Measurements from ENCODE around the gene DDX42. TPM values are rescaled to one million over a fixed set of nuclear protein-coding genes. Genes with fewer than 3 reads are reported as not detected.

The DDX42 gene
- total and polyA plus RNA-seq, 9 of the 15 experiments (the other 6 are each of a cell fraction or from before 2014, with no cell fraction given), result 16.5 to 149 (median 87.6) TPM

DNA sequence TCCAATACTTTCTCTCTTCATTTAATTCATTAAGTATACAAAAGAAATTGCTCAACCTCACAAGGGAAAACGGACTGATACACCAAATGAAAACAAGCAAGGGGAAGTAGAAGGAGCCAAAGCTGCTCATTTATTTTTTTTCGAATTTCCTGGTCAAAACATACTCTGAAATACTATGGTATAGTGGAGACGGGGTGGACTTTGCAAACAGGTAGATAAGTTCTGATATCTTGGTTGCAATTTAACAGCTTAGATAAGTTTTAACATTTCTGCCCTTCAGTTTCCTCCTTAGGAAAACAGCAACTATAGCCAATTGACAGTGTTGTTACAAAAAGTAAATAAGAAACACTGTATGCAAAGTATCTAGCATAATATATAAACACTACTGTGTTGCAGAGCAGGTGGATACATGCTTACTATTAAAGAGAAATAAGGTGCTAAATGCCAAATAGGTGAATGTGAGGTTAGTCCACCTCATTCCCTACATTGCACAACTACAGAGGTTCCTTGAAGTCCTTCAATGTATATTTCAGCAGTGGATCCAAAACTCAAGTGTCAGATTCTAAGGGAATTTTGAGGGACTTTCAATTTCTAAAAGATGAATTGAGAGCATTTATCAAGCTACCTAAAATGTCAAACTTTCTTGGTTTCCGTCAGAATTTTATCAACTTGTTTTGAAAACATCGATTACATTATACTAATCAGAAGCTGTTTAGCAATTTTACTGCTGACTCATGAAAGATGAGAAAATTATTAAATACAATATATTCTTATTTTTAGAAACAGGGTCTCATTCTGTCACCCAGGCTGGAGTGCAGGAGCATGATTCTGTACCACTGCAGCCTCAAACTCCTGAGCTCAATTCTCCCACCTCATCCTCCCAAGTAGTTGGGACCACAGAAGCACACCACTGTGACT is 11.6 kb upstream of the DDX42 start (continued):
- TF ChIP-seq TOE1 (IDR thresholded peaks at IDR 0.05; ENCODE audit: borderline replicate concordance) (no peak), TOE1 (CRISPR knock-in tag; IDR thresholded peaks at IDR 0.05; ENCODE audit: borderline replicate concordance, low read depth) (no peak), CCNT2 (IDR thresholded peaks at IDR 0.05; ENCODE audit: borderline replicate concordance, extremely low read depth, insufficient read length, low read depth, low read length) (no peak), NEUROD1 (IDR thresholded peaks at IDR 0.05; ENCODE audit: borderline replicate concordance, low read depth, low read length, partially characterized antibody) (no peak), NCOA2 (IDR thresholded peaks at IDR 0.05; ENCODE audit: partially characterized antibody in 2 of 2) (no peak), SIX5 (IDR thresholded peaks at IDR 0.05; ENCODE audit: borderline replicate concordance in 1 of 2, insufficient read depth in 1 of 2, low read depth in 1 of 2, low read length in 2 of 2) (no peak), RAD51 (IDR thresholded peaks at IDR 0.05; ENCODE audit: borderline replicate concordance, low read depth) (no peak), MAFF (IDR thresholded peaks at IDR 0.05; ENCODE audit: low read length) (peak; percentile 73), C11orf30 (IDR thresholded peaks at IDR 0.05; ENCODE audit: low read depth) (peak; percentile 73), IRF2 (CRISPR knock-in tag; IDR thresholded peaks at IDR 0.05) (no peak), RHOXF2B (CRISPR knock-in tag; conservative IDR thresholded peaks at IDR 0.05) (no peak)
- TF ChIP-seq, protein P1, sequence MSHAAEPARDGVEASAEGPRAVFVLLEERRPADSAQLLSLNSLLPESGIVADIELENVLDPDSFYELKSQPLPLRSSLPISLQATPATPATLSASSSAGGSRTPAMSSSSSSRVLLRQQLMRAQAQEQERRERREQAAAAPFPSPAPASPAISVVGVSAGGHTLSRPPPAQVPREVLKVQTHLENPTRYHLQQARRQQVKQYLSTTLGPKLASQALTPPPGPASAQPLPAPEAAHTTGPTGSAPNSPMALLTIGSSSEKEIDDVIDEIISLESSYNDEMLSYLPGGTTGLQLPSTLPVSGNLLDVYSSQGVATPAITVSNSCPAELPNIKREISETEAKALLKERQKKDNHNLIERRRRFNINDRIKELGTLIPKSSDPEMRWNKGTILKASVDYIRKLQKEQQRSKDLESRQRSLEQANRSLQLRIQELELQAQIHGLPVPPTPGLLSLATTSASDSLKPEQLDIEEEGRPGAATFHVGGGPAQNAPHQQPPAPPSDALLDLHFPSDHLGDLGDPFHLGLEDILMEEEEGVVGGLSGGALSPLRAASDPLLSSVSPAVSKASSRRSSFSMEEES (CRISPR knock-in tag; IDR thresholded peaks at IDR 0.05), result no peak
- TF ChIP-seq, protein P2, sequence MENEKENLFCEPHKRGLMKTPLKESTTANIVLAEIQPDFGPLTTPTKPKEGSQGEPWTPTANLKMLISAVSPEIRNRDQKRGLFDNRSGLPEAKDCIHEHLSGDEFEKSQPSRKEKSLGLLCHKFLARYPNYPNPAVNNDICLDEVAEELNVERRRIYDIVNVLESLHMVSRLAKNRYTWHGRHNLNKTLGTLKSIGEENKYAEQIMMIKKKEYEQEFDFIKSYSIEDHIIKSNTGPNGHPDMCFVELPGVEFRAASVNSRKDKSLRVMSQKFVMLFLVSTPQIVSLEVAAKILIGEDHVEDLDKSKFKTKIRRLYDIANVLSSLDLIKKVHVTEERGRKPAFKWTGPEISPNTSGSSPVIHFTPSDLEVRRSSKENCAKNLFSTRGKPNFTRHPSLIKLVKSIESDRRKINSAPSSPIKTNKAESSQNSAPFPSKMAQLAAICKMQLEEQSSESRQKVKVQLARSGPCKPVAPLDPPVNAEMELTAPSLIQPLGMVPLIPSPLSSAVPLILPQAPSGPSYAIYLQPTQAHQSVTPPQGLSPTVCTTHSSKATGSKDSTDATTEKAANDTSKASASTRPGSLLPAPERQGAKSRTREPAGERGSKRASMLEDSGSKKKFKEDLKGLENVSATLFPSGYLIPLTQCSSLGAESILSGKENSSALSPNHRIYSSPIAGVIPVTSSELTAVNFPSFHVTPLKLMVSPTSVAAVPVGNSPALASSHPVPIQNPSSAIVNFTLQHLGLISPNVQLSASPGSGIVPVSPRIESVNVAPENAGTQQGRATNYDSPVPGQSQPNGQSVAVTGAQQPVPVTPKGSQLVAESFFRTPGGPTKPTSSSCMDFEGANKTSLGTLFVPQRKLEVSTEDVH (IDR thresholded peaks at IDR 0.05; ENCODE audit: low read depth, partially characterized antibody), result no peak
- TF ChIP-seq, protein P3, sequence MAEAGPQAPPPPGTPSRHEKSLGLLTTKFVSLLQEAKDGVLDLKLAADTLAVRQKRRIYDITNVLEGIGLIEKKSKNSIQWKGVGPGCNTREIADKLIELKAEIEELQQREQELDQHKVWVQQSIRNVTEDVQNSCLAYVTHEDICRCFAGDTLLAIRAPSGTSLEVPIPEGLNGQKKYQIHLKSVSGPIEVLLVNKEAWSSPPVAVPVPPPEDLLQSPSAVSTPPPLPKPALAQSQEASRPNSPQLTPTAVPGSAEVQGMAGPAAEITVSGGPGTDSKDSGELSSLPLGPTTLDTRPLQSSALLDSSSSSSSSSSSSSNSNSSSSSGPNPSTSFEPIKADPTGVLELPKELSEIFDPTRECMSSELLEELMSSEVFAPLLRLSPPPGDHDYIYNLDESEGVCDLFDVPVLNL (CRISPR knock-in tag; IDR thresholded peaks at IDR 0.05; ENCODE audit: low read depth), result no peak
- TF ChIP-seq, protein P4, sequence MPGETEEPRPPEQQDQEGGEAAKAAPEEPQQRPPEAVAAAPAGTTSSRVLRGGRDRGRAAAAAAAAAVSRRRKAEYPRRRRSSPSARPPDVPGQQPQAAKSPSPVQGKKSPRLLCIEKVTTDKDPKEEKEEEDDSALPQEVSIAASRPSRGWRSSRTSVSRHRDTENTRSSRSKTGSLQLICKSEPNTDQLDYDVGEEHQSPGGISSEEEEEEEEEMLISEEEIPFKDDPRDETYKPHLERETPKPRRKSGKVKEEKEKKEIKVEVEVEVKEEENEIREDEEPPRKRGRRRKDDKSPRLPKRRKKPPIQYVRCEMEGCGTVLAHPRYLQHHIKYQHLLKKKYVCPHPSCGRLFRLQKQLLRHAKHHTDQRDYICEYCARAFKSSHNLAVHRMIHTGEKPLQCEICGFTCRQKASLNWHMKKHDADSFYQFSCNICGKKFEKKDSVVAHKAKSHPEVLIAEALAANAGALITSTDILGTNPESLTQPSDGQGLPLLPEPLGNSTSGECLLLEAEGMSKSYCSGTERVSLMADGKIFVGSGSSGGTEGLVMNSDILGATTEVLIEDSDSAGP (CRISPR knock-in tag; IDR thresholded peaks at IDR 0.05), result no peak
- TF ChIP-seq, protein P5, sequence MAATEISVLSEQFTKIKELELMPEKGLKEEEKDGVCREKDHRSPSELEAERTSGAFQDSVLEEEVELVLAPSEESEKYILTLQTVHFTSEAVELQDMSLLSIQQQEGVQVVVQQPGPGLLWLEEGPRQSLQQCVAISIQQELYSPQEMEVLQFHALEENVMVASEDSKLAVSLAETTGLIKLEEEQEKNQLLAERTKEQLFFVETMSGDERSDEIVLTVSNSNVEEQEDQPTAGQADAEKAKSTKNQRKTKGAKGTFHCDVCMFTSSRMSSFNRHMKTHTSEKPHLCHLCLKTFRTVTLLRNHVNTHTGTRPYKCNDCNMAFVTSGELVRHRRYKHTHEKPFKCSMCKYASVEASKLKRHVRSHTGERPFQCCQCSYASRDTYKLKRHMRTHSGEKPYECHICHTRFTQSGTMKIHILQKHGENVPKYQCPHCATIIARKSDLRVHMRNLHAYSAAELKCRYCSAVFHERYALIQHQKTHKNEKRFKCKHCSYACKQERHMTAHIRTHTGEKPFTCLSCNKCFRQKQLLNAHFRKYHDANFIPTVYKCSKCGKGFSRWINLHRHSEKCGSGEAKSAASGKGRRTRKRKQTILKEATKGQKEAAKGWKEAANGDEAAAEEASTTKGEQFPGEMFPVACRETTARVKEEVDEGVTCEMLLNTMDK (IDR thresholded peaks at IDR 0.05; ENCODE audit: borderline replicate concordance, insufficient read depth, low read depth, low read length, poor library complexity, severe bottlenecking), result no peak
